Measurements from ENCODE around the gene SEC22C. TPM values are rescaled to one million over a fixed set of nuclear protein-coding genes. Genes with fewer than 3 reads are reported as not detected.

Gene SEC22C
- polyA plus RNA-seq, 1 donor from 2014 or later, result 93.6 TPM

GRCh38 chr3:42550250-42550649, 31.5 kb downstream of the SEC22C start:
- Histone ChIP-seq H3K4me2 (ENCODE audit: low read length) (no peak overlapping the region), H3K27me3 (ENCODE audit: insufficient read depth, low read depth, low read length) (no peaks in the 10 kb centered on the region), H3K36me3 (ENCODE audit: insufficient read depth, low read length) (peaks cover 4% of the 10 kb centered on the region), H3K9me2 (ENCODE audit: insufficient read depth, low read length) (no peaks in the 10 kb centered on the region), H4K20me1 (ENCODE audit: insufficient read depth) (no peaks in the 10 kb centered on the region), H3K27ac (ENCODE audit: low read length) (no peak overlapping the region), H3K9me3 (ENCODE audit: low read length) (no peaks in the 10 kb centered on the region), H3K79me2 (replicated peaks; ENCODE audit: insufficient read depth, low read length) (no peaks in the 10 kb centered on the region), H2AFZ (ENCODE audit: low read depth, low read length) (no peak overlapping the region), H3K4me3 (ENCODE audit: low read length) (no peak overlapping the region), H3K9ac (ENCODE audit: low read length) (no peak overlapping the region), H3F3A (ENCODE audit: insufficient read depth, low read length, poor library complexity, severe bottlenecking) (no peaks in the 10 kb centered on the region)
- TF ChIP-seq REST (IDR thresholded peaks at IDR 0.05; ENCODE audit: borderline replicate concordance) (no peak), TAF1 (IDR thresholded peaks at IDR 0.05; ENCODE audit: low read depth) (no peak), POLR2AphosphoS5 (IDR thresholded peaks at IDR 0.05) (no peak), EP300 (conservative IDR thresholded peaks at IDR 0.05; ENCODE audit: poor library complexity, severe bottlenecking) (no peak), RAD21 (conservative IDR thresholded peaks at IDR 0.05) (no peak), SMC3 (conservative IDR thresholded peaks at IDR 0.05; ENCODE audit: poor library complexity) (no peak), CTCF (IDR thresholded peaks at IDR 0.05; ENCODE audit: poor library complexity, severe bottlenecking) (no peak), EZH2 (IDR thresholded peaks at IDR 0.05; ENCODE audit: borderline replicate concordance, insufficient read depth, low read length, poor library complexity, severe bottlenecking) (no peak), MXI1 (conservative IDR thresholded peaks at IDR 0.05; ENCODE audit: poor library complexity, severe bottlenecking) (no peak)

GRCh38 chr3:42549131-42549530, 32.6 kb downstream of the SEC22C start:
- TF ChIP-seq REST (IDR thresholded peaks at IDR 0.05; ENCODE audit: borderline replicate concordance), result no peak
- TF ChIP-seq RAD21 (conservative IDR thresholded peaks at IDR 0.05), result no peak
- no peak for TF ChIP-seq EZH2 (IDR thresholded peaks at IDR 0.05; ENCODE audit: borderline replicate concordance, insufficient read depth, low read length, poor library complexity, severe bottlenecking)
- TF ChIP-seq EP300 (conservative IDR thresholded peaks at IDR 0.05; ENCODE audit: poor library complexity, severe bottlenecking), result no peak
- no peak for TF ChIP-seq CTCF (IDR thresholded peaks at IDR 0.05; ENCODE audit: poor library complexity, severe bottlenecking)
- TF ChIP-seq TAF1 (IDR thresholded peaks at IDR 0.05; ENCODE audit: low read depth), result no peak
- TF ChIP-seq MXI1 (conservative IDR thresholded peaks at IDR 0.05; ENCODE audit: poor library complexity, severe bottlenecking), result no peak
- TF ChIP-seq SMC3 (conservative IDR thresholded peaks at IDR 0.05; ENCODE audit: poor library complexity), result no peak
- no peak for TF ChIP-seq POLR2AphosphoS5 (IDR thresholded peaks at IDR 0.05)
- no peak overlapping the region for H3K9ac ChIP-seq (ENCODE audit: low read length)
- no peaks in the 10 kb centered on the region for H3K27me3 ChIP-seq (ENCODE audit: insufficient read depth, low read depth, low read length)
- H3K27ac ChIP-seq (ENCODE audit: low read length), result no peak overlapping the region
- H3K4me2 ChIP-seq (ENCODE audit: low read length), result no peak overlapping the region
- H3K9me3 ChIP-seq (ENCODE audit: low read length), result no peaks in the 10 kb centered on the region
- H3F3A ChIP-seq (ENCODE audit: insufficient read depth, low read length, poor library complexity, severe bottlenecking), result no peaks in the 10 kb centered on the region
- no peak overlapping the region for H2AFZ ChIP-seq (ENCODE audit: low read depth, low read length)
- no peaks in the 10 kb centered on the region for H4K20me1 ChIP-seq (ENCODE audit: insufficient read depth)
- no peak overlapping the region for H3K4me3 ChIP-seq (ENCODE audit: low read length)
- H3K79me2 ChIP-seq (replicated peaks; ENCODE audit: insufficient read depth, low read length), result no peaks in the 10 kb centered on the region
- H3K36me3 ChIP-seq (ENCODE audit: insufficient read depth, low read length), result peaks cover 4% of the 10 kb centered on the region
- no peaks in the 10 kb centered on the region for H3K9me2 ChIP-seq (ENCODE audit: insufficient read depth, low read length)
